Prostate gland (tissue), 2 donors: Measurements from ENCODE around the gene ABCA13.

ENCODE experiments used
- POLR2A ChIP-seq: fragments of 450-650 bp; IDR thresholded peaks from one replicate; pipeline ENCODE4 v1.6.1; 2016; ENCODE audit warnings: antibody characterized with exemption, mild to moderate bottlenecking
- POLR2AphosphoS5 ChIP-seq: sonication (generic); formaldehyde crosslinking; IDR thresholded peaks from one replicate; pipeline ENCODE4 v1.6.1; 2017; ENCODE audit warnings: antibody characterized with exemption
- TF ChIP-seq, protein P1 (sequence below), 4 experiments: fragments of 200-600 bp in 2 of 4; fragments of 450-650 bp in 2 of 4; sonication (generic) in 2 of 4; IDR thresholded peaks; 1 replicate in 3 of 4; 2 replicates in 1 of 4; pipeline ENCODE4 v1.5.1; 2016 to 2019; ENCODE audit warnings: antibody characterized with exemption in 4 of 4, mild to moderate bottlenecking in 2 of 4, moderate library complexity in 2 of 4

DNA sequence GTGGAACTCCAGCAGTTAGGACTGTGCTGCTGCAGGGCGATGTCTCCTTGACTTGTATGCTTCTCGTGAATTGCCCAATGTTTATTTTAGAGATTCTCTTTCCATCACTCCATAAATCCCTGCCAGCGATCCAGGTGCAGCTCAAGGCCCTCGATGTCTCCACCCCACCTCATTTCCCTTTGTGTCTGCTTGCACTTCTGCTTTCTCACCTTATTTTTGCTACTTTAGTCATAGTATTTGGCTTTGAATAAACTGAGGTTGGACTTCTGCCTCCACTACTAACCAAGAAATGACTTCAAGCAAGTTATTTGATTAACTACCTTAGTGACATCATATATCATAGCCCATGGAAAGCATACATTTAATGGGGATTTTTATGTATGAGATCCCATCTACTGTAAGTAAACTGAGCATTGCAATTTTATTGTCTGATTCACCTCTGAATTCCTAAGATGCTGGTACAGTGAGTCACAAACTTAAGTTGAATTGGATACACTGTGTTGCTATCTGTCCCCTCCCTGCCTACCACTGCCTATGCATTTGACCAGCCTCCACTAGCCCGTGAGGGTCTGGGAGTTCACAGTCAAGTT, 255.8 kb downstream of the ABCA13 start:
- TF ChIP-seq, protein P1, sequence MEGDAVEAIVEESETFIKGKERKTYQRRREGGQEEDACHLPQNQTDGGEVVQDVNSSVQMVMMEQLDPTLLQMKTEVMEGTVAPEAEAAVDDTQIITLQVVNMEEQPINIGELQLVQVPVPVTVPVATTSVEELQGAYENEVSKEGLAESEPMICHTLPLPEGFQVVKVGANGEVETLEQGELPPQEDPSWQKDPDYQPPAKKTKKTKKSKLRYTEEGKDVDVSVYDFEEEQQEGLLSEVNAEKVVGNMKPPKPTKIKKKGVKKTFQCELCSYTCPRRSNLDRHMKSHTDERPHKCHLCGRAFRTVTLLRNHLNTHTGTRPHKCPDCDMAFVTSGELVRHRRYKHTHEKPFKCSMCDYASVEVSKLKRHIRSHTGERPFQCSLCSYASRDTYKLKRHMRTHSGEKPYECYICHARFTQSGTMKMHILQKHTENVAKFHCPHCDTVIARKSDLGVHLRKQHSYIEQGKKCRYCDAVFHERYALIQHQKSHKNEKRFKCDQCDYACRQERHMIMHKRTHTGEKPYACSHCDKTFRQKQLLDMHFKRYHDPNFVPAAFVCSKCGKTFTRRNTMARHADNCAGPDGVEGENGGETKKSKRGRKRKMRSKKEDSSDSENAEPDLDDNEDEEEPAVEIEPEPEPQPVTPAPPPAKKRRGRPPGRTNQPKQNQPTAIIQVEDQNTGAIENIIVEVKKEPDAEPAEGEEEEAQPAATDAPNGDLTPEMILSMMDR (IDR thresholded peaks at IDR 0.05): no peak
- TF ChIP-seq POLR2A (no peak), POLR2AphosphoS5 (no peak)
